Measurements from ENCODE around the gene GUCY2C. TPM values are rescaled to one million over a fixed set of nuclear protein-coding genes. Genes with fewer than 3 reads are reported as not detected.

The GUCY2C gene
- total RNA-seq, 1 experiment from 2014 or later: 1.9 TPM

- Histone ChIP-seq H2BK120ac (ENCODE audit: low read depth, low read length, poor library complexity, severe bottlenecking) (no peak overlapping the region), H3K4me1 (ENCODE audit: insufficient read depth, low read length) (peaks cover 3% of the 10 kb centered on the region; the same call in 1 of the 2 replicates), H3K27me3 (ENCODE audit: insufficient read depth, low read length) (no peaks in the 10 kb centered on the region; the same call in 1 of the 2 replicates), H2BK5ac (ENCODE audit: insufficient read length, low read length) (no peak overlapping the region), H3K23me2 (ENCODE audit: insufficient read length, low read depth, low read length, poor library complexity, severe bottlenecking) (no peaks in the 10 kb centered on the region), H2AFZ (ENCODE audit: low read length) (no peak overlapping the region), H3K27ac (ENCODE audit: insufficient read length, low read depth, low read length) (no peak overlapping the region), H3K4ac (ENCODE audit: low read depth, low read length) (no peak overlapping the region), H2BK20ac (ENCODE audit: low read depth, low read length, poor library complexity, severe bottlenecking) (no peak overlapping the region), H2BK15ac (ENCODE audit: low read depth, low read length) (no peak overlapping the region), H4K20me1 (ENCODE audit: control insufficient read depth, insufficient read depth, insufficient read length) (no peaks in the 10 kb centered on the region), H2AK5ac (ENCODE audit: insufficient read length, low read length) (no peak overlapping the region), H3K79me1 (ENCODE audit: insufficient read depth, low read depth, low read length, poor library complexity, severe bottlenecking) (no peaks in the 10 kb centered on the region), H3K56ac (ENCODE audit: insufficient read length, low read depth, low read length) (no peak overlapping the region), H3K23ac (ENCODE audit: insufficient read length, low read depth, low read length) (no peak overlapping the region), H4K5ac (ENCODE audit: insufficient read length, low read depth, low read length) (no peak overlapping the region), H3K9ac (ENCODE audit: extremely low read depth, insufficient read length, low read length) (no peak overlapping the region), H3K14ac (ENCODE audit: insufficient read depth, low read length) (no peak overlapping the region), H3K9me3 (ENCODE audit: control insufficient read depth, low read depth, low read length) (no peaks in the 10 kb centered on the region), H3K4me2 (ENCODE audit: insufficient read depth, insufficient read length, low read length) (no peak overlapping the region), H2BK12ac (ENCODE audit: insufficient read length, low read depth, low read length) (no peak overlapping the region), H3T11ph (ENCODE audit: low read length) (no peak overlapping the region), H3K18ac (ENCODE audit: insufficient read length, low read depth, low read length) (no peak overlapping the region), H3K79me2 (ENCODE audit: insufficient read depth, low read length) (no peaks in the 10 kb centered on the region), H4K91ac (ENCODE audit: insufficient read length, low read depth, low read length) (no peak overlapping the region), H4K8ac (replicated peaks; ENCODE audit: insufficient read length, low read depth, low read length) (no peak overlapping the region)
- Mint-ChIP-seq H3K36me3 (ENCODE audit: insufficient read depth in 1 of 3, low read depth in 3 of 3) (peaks cover 0 to 9% (median 3%) of the 10 kb centered on the region in 3 experiments; a peak in 4 of 7 replicates), H3K4me3 (no peak overlapping the region), H3K9me3 (no peaks in the 10 kb centered on the region), H3K27me3 (ENCODE audit: low read depth) (peaks cover 4% of the 10 kb centered on the region; the same call in 1 of the 2 replicates), H3K4me1 (peaks cover 7 to 15% of the 10 kb centered on the region in 2 experiments), H3K27ac (no peak overlapping the region)
- no peak for DNase-seq
- TF ChIP-seq, protein P1, sequence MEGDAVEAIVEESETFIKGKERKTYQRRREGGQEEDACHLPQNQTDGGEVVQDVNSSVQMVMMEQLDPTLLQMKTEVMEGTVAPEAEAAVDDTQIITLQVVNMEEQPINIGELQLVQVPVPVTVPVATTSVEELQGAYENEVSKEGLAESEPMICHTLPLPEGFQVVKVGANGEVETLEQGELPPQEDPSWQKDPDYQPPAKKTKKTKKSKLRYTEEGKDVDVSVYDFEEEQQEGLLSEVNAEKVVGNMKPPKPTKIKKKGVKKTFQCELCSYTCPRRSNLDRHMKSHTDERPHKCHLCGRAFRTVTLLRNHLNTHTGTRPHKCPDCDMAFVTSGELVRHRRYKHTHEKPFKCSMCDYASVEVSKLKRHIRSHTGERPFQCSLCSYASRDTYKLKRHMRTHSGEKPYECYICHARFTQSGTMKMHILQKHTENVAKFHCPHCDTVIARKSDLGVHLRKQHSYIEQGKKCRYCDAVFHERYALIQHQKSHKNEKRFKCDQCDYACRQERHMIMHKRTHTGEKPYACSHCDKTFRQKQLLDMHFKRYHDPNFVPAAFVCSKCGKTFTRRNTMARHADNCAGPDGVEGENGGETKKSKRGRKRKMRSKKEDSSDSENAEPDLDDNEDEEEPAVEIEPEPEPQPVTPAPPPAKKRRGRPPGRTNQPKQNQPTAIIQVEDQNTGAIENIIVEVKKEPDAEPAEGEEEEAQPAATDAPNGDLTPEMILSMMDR (conservative IDR thresholded peaks at IDR 0.05): no peak
Observed at GRCh38 chr12:14691560-14691959, 4.8 kb downstream of the GUCY2C start.

Measured in H9 (cell line).